ENCODE data around the gene VARS2.

GRCh38 chr6:30932665-30933365 is 18.8 kb downstream of the VARS2 start:
- no peak for TF ChIP-seq POLR2A (IDR thresholded peaks at IDR 0.05)
- TF ChIP-seq CTCF (IDR thresholded peaks at IDR 0.05) = no peak
